NCI-H2029 (cell line): Measurements from ENCODE around the gene RBP7.

Experiments used
- DNase-seq: peaks from one replicate; lab custom pipeline; 2025; lab: John Stamatoyannopoulos, UW

The RBP7 gene

GRCh38 chr1:10031461-10031860 lies 34.4 kb downstream of the RBP7 start:
- DNase-seq: no peak

DNA sequence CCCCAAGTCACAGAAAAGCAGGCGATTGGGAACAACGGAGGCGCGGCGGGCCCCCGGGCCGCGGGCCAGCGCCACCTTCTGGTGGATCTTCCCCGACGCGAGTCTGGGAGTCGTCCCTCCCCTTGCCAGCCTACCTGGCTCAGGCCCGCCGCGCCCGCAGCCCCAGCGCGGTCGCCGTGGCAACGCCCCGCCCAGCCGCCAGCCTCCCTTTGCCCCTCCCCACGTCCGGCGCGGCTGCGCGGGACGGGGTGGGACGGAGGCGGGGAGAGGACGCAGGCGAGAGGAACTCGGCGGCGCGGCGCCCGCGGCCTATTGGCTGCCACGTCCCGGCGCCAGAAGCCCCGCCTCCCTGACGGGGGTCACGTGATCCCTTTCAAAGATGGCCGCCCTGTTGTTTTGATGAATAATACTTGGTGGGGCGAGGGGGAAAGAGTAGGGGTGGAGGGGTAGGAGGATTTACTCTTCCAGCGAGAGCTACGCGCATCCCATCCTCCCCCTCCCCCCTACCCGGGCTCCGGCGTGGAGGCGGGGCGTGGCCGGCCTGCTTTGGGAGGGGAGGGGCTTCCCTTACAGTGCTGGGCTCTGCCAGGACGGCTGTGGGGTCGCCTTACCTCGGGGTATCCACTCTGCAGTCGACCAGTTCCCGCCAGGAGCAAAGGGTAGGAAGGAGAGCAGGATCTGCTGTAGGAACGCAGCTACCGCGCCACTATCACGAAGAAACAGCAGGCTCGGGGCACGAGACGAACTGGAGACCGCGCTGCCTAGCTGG lies 35.7 kb downstream of the RBP7 start, which contains the start of gene UBE4B:
Gene UBE4B, plus strand, starts transcription at position 369 of the 769 bp plus-strand sequence. CDS start 713 bp downstream, outside the sequence.
- peak; percentile 93 for DNase-seq

GRCh38 chr1:10033359-10033845 lies 36.4 kb downstream of the RBP7 start:
- DNase-seq: peak; percentile 16

DNA sequence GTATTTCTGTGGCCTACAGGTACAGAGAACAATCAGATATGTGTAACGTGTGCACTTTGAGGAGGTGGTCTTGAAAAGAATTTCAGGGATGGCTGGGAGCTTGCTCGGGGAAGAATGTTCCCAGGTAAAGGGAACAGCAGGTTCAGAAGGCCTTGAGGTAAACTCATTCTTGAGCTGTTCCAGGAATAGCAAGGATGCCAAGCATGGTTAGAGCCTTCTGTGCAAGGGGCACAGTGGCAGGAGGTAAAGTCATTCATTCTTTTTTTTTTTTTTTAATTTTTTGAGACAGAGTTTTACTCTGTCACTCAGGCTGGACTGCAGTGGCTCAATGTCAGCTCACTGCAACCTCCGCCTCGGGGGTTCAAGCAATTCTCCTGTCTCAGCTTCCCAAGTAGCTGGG lies 45.7 kb downstream of the RBP7 start:
- DNase-seq: no peak

GRCh38 chr1:10045480-10046355 lies 48.7 kb downstream of the RBP7 start:
- no peak for DNase-seq

DNA sequence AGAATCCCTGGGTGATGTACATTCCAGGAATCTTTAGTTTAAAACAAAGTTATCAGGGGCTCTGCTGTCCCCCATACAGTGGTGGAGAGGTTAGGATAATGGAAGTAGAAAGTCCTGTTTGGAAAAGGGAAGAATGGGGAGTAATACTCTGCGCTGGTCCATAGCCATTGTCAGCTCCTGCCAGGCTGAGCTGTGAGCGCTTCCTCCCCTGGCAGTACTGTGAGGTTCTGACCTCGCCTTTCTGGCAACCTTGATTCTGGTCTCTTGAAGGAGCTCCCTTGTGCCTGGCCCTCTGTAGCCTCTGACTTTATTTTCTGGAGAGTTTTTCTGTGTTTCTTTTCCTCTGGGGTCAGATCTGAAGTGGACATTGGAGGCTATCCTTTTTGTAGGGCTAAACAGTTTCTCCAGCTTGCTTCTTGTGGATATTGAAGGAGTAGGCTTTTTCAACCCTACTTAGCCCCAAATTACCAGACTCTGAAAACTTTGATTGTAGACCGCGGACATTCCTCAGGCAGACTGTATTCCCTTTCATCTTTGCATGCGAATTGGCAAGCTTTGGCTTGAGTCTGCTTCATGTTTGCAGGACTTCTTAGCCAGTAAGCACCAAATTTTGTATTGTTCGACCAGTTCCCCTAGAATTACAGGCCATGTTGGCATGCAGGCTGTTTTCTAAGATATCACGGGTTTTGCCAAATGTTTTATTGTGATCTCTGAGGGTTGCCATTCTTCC lies 49.5 kb downstream of the RBP7 start:
- no peak for DNase-seq

DNA sequence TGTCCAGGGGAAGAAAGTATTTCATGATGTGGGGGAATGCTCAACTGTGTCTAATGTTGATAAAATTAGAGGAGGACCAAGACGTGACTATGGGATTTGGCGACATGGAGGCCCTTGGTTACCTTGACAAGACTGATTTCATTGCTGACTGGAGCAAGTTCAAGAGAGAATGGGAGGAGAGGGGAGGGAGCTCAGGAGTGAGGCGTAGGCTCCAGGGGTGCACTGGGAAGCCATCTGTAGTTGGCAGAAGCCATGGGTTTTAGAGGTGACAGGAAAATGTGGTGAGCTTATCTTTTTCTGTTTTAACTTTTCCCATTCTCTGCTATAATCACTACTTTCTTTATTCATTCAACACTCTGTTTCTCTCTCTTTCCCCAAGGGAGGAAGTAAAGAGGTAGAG lies 51.6 kb downstream of the RBP7 start:
- no peak for DNase-seq

GRCh38 chr1:10050611-10051010 lies 53.6 kb downstream of the RBP7 start:
- DNase-seq: peak; percentile 30

- DNase-seq: no peak
These were observed 54.6 kb downstream of the RBP7 start for GRCh38 chr1:10051656-10052055.

DNA sequence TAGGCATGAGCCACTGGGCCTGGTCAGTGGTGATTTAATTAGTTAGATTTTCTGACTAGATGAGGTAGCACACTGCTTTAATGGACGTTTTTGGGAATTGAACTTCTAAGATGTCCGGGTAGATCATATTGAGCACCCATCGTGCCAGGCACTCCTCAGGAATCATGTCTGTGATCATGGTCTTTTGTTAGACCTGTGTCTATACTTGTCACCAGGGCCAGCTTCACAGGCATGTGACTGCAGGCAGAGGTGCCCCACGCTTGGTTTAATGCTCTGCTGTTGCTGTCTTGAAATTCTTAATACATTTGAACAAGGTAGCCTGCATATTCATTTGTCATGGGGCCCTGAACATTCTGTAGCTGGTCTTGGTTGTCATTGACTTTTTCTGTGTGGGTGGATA lies 55.3 kb downstream of the RBP7 start:
- no peak for DNase-seq

DNA sequence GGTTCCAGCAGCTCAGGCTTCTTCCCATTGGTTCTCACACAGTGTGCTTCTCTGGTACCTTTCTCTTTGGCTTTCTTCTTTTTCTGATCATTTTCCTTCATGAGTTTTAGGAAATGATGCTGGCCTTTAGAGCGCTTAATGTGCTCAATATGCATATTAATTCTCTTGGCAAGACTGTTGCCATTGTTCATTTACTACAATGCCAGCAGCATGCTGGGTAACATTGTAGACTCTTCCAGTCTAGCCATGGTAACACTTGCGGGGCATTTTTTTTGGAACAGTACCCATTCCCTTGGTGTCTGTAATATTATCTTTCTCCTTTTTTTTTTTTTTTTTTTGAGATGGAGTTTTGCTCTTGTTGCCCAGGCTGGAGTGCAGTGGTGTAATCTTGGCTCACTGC lies 57.4 kb downstream of the RBP7 start:
- no peak for DNase-seq

GRCh38 chr1:10056599-10056987 lies 59.6 kb downstream of the RBP7 start:
- DNase-seq: peak; percentile 76

DNA sequence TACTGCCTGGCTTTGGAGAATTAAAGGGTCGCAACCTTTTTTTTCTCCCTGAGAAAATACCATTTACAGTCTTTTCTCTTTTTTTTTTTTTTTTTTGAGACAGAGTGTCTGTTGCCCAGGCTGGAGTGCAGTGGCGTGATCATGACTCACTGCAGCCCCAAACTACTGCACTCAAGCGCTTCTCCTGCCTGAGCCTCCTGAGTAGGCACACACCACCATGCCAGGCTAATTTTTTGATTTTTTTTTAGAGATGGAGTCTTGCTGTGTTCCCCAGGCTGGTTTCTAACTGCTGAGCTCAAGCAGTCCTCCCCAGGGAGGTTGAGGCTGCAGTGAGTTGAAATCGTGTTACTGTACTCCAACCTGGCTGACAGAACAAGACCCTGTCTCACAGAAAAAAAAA lies 60.3 kb downstream of the RBP7 start:
- DNase-seq: no peak

DNA sequence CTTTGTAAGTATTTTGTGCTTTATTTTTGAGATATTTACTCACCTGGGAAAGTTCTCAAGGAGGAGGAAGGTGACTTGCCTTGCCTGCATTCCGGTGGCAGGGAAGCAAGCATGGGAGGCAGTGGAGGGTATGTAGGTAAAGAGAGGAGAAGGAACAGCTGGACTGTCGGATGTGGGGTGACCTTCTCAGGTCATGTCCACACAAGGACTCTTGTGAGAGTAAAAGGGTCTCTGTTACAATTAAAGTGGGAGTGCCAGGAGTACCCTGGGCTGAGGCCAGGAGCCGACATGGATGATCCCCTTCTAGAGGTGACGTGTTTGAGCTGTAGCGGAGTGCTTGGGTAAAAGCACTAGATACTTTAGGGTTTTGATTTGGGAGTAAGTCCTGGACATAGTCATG lies 60.8 kb downstream of the RBP7 start:
- no peak for DNase-seq

- peak; percentile 91 for DNase-seq
These were observed 62.3 kb downstream of the RBP7 start for GRCh38 chr1:10059342-10059718.

- DNase-seq: no peak
These were observed 63.5 kb downstream of the RBP7 start for GRCh38 chr1:10060311-10061100.

DNA sequence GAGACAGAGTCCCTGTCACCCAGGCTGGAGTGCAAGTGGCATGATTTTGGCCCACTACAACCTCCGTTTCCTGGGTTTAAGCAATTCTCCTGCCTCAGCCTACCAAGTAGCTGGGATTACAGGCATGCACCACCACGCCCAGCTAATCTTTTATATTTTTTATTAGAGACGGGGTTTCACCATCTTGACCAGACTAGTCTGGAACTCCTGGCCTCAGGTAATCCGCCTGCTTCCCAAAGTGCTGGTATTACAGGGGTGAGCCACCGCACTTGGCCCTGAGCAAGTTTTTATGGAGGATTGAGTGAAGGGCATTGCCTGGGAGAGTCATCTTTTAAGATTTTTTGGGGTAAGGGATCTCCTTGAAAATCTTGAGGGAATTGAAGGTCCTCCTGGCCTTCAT lies 64.2 kb downstream of the RBP7 start:
- no peak for DNase-seq

DNA sequence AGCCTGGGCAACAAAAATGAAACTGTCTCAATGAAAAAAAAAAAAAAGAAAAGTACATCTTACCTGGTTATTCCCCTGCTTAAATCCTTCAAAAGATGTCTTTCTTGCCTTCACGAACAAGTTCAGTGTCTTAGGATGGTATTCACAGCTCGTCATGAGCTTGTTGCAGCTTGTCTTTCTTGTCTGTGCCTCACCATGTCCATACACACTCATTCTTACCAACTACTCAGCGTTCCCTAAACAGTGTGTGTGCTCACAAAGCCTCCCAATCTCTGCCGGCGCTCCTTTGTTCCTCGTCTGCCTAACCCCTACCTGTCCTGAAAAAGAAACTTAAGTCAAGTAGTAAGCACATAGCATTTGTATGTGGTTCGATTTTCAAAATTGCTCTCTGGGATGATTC lies 66.8 kb downstream of the RBP7 start:
- no peak for DNase-seq

DNA sequence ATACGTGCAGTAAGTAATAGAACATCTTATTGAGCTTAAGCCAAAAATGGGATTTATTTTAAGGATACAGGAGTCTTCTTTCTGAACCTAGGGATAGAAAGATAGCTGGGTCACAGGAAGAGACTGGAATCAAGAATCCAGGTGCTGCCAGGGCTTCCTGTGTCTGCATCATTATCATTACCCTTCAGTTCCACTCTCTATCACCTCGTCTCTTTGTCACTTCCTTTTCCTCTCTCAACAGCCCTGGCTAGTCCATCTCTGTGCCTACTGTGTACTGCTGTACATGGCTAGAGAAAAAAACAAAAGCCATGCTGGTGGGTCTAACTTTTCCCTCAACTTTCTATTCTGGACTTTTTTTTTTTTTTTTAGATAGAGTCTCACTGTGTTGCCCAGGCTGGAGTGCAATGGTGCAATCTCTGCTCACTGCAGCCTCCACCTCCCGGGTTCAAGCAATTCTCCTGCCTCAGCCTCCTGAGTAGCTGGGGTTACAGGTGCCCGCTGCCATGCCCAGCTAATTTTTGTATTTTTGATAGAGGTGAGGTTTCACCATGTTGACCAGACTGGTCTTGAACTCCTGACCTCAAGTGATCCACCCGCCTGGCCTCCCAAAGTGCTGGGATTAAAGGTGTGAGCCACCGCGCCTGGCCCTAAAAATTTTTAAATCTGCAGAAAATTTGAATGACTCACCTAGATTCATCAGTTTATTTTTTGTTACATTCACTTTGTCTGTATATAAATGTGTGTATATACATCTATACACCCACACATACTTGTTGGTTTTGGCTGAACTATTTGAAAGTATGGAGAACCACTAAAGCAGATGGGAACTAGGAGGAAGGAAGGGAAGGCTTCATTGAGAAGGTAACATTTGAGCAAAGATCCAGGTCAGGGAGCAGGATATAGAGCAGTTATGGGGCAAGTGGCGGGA lies 67.7 kb downstream of the RBP7 start:
- no peak for DNase-seq

- no peak for DNase-seq
These were observed 68.3 kb downstream of the RBP7 start for GRCh38 chr1:10065344-10065685.
